Endothelial cell of umbilical vein (primary cell): ENCODE results near the gene CPNE8. TPM values are rescaled to one million over a fixed set of nuclear protein-coding genes. Genes with fewer than 3 reads are reported as not detected.

Experiments used
- BruUV-seq: library from RNA; stranded (reverse); fragments of 400-500 nt; replicated peaks from 2 replicates; lab custom pipeline; 2021; lab: Mats Ljungman, UMichigan
- CTCF ChIA-PET: fragments of 300-600, 350-600 bp; sonication (Branson Sonifier 250); formaldehyde crosslinking; loops from one replicate; lab custom pipeline; 2021; ENCODE audit warnings: antibody characterized with exemption, inconsistent platforms; lab: Charles Lee
- POLR2A ChIA-PET: fragments of 300-600, 350-600 bp; sonication (Branson Sonifier 250); formaldehyde crosslinking; loops from one replicate; lab custom pipeline; 2021; ENCODE audit warnings: antibody characterized with exemption, inconsistent platforms; lab: Charles Lee
- DNase-seq: peaks from one replicate; pipeline ENCODE4 v3.0.0-alpha.2; 2011; ENCODE audit warnings: low read depth, low spot score
- FAIRE-seq: peaks from 2 replicates; lab custom pipeline; 2011; peaks lifted over from hg19 to GRCh38; lab: Jason Lieb, UNC
- H2AFZ ChIP-seq: 2 replicates; pipeline ENCODE4 v1.6.0; 2012; ENCODE audit warnings: low read depth, low read length, control low read depth, inconsistent platforms
- H3K27ac ChIP-seq: 2 replicates; pipeline ENCODE4 v1.5.1; 2011; ENCODE audit warnings: low read depth, mild to moderate bottlenecking, control low read depth, low read length, moderate library complexity; ENCODE audit not compliant: insufficient read depth
- H3K27me3 ChIP-seq, 2 experiments: 2 replicates each; pipeline versions ENCODE4 v1.6.0 to v1.6.1; 2011; ENCODE audit warnings: low read length in 2 of 2, mixed read lengths in 1 of 2; ENCODE audit not compliant: control insufficient read depth in 2 of 2, insufficient read depth in 2 of 2
- H3K36me3 ChIP-seq, 2 experiments: 2 replicates in 1 of 2; 3 replicates in 1 of 2; pipeline ENCODE4 v1.5.1; 2011; ENCODE audit warnings: low read length in 2 of 2, mild to moderate bottlenecking in 1 of 2, moderate library complexity in 1 of 2; ENCODE audit not compliant: control insufficient read depth in 2 of 2, insufficient read depth in 2 of 2; ENCODE audit errors: extremely low read depth in 1 of 2
- H3K4me1 ChIP-seq: 3 replicates; pipeline ENCODE4 v1.5.1; 2011; ENCODE audit warnings: mild to moderate bottlenecking, low read length; ENCODE audit not compliant: control insufficient read depth, insufficient read depth; ENCODE audit errors: extremely low read depth
- H3K4me2 ChIP-seq: 2 replicates; pipeline ENCODE4 v1.6.1; 2011; ENCODE audit warnings: low read length, control low read depth, mixed read lengths; ENCODE audit not compliant: insufficient read depth
- H3K4me3 ChIP-seq, 3 experiments: fragments of 200-600 bp in 1 of 3; sonication (generic), shearing (Covaris generic) in 1 of 3; replicated peaks in 1 of 3; 2 replicates each; pipeline ENCODE4 v1.5.1; 2011 to 2016; ENCODE audit warnings: control low read depth in 3 of 3, low read length in 3 of 3, mild to moderate bottlenecking in 2 of 3, inconsistent platforms in 1 of 3, low read depth in 1 of 3, moderate library complexity in 1 of 3; ENCODE audit not compliant: insufficient read depth in 1 of 3
- H3K79me2 ChIP-seq: 2 replicates; pipeline ENCODE4 v1.6.0; 2012; ENCODE audit warnings: low read length, inconsistent platforms; ENCODE audit not compliant: control insufficient read depth, insufficient read depth
- H3K9ac ChIP-seq: replicated peaks from 2 replicates; pipeline ENCODE3; 2011; ENCODE audit warnings: low read length, control low read depth; ENCODE audit not compliant: insufficient read depth; ENCODE audit errors: extremely low read depth
- H3K9me1 ChIP-seq: replicated peaks from 3 replicates; pipeline ENCODE4 v1.6.0; 2011; ENCODE audit warnings: mild to moderate bottlenecking, low read length; ENCODE audit not compliant: control insufficient read depth, insufficient read depth; ENCODE audit errors: extremely low read depth
- H3K9me3 ChIP-seq: replicated peaks from 2 replicates; pipeline ENCODE4 v1.5.1; 2012; ENCODE audit warnings: low read length, inconsistent platforms; ENCODE audit not compliant: control insufficient read depth, insufficient read depth
- H4K20me1 ChIP-seq: replicated peaks from 2 replicates; pipeline ENCODE3; 2011; ENCODE audit warnings: mild to moderate bottlenecking, low read length; ENCODE audit not compliant: control insufficient read depth, insufficient read depth; ENCODE audit errors: extremely low read depth
- CTCF ChIP-seq, 2 donors: IDR thresholded peaks; 1 replicate in 1 of 2; 2 replicates in 1 of 2; pipeline ENCODE4 v1.5.1; 2011; ENCODE audit warnings: low read length in 2 of 2, mild to moderate bottlenecking in 2 of 2, moderate library complexity in 2 of 2, control low read depth in 1 of 2, inconsistent platforms in 1 of 2, low read depth in 1 of 2; ENCODE audit not compliant: insufficient read depth in 1 of 2; ENCODE audit errors: extremely low read depth in 1 of 2
- EZH2 ChIP-seq: IDR thresholded peaks from 2 replicates; pipeline ENCODE4 v1.6.1; 2012; ENCODE audit warnings: borderline replicate concordance, low read depth, mild to moderate bottlenecking, moderate library complexity, low read length, inconsistent platforms; ENCODE audit not compliant: severe bottlenecking
- FOS ChIP-seq: IDR thresholded peaks from 2 replicates; pipeline ENCODE4 v1.6.1; 2011; ENCODE audit warnings: mild to moderate bottlenecking, low read length, moderate library complexity, borderline replicate concordance; ENCODE audit not compliant: insufficient read depth
- GATA2 ChIP-seq: IDR thresholded peaks from 2 replicates; pipeline ENCODE4 v1.7.0; 2011; ENCODE audit warnings: low read depth, mild to moderate bottlenecking, moderate library complexity, mixed read lengths, low read length; ENCODE audit not compliant: insufficient read length, insufficient read depth
- JUN ChIP-seq: IDR thresholded peaks from 2 replicates; pipeline ENCODE4 v1.6.1; 2011; ENCODE audit warnings: borderline replicate concordance, low read depth; ENCODE audit not compliant: insufficient read length, insufficient read depth
- MAX ChIP-seq: IDR thresholded peaks from 2 replicates; pipeline ENCODE4 v1.6.1; 2011; ENCODE audit not compliant: insufficient read depth, insufficient read length
- MYC ChIP-seq: IDR thresholded peaks from one replicate; pipeline ENCODE4 v1.6.1; 2011; ENCODE audit warnings: mild to moderate bottlenecking, low read depth, low read length
- POLR2A ChIP-seq: IDR thresholded peaks from 2 replicates; pipeline ENCODE4 v1.6.1; 2012; ENCODE audit warnings: low read depth, mild to moderate bottlenecking, control low read depth, low read length
- POLR2AphosphoS5 ChIP-seq: IDR thresholded peaks from 2 replicates; pipeline ENCODE4 v1.6.1; 2012; ENCODE audit warnings: low read depth, mild to moderate bottlenecking, control low read depth, low read length, moderate library complexity; ENCODE audit not compliant: insufficient read depth
- dilution Hi-C: fragments of 300-500 bp; cut with MboI; formaldehyde crosslinking; loops from one replicate; pipeline ENCODE4 v1.15.0; 2019; ENCODE audit warnings: low sequenced_read_pairs; ENCODE audit not compliant: extremely low pct_ligation_motif_present
- intact Hi-C: fragments of 100-400 bp; cut with micrococcal nuclease; formaldehyde crosslinking; loops from one replicate; pipeline ENCODE4 v1.10.0; 2022
- polyA plus RNA-seq, 4 experiments: library from polyadenylated mRNA; depleted of rRNA in 3 of 4; stranded (reverse) in 3 of 4; unstranded in 1 of 4; fragments of >200 nt; gene quantifications; 2 replicates each; pipeline versions ENCODE4 v1.2.1 to v1.2.3, GENCODE V29; 2011 to 2012; ENCODE audit warnings: missing spikeins in 1 of 4
- total RNA-seq: library from RNA; stranded (reverse); gene quantifications from 2 replicates; pipeline ENCODE4 v1.2.3, GENCODE V29; 2021

The CPNE8 gene
- total and polyA plus RNA-seq, 2 donors (not counting 3 experiments of a cell fraction or from before 2014, with no cell fraction given): 4.4 to 13.7 TPM

DNA sequence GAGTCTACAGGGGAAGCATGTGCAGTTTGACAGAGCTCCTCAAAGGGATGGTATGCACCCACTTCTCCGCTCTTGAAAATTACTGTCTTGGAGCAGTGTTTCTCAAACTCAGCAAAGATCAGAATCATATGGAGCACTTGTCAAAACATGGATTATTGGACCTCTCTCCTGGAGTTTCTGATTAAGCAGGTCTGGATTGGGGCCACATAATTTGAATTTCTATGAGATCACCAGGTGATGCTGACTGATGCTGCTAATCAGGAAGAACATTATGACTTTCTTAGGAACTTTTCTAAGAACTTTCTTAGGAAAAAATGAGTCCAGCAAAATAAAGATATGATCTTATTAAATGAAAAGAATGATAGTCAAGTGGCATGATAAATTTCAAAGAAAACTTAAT, 144.3 kb downstream of the CPNE8 start:
- no peak overlapping the region for H3K27ac ChIP-seq
- TF ChIP-seq MAX: no peak
- TF ChIP-seq POLR2AphosphoS5: no peak
- TF ChIP-seq CTCF (IDR thresholded peaks at IDR 0.05; ENCODE audit: extremely low read depth in 1 of 2, insufficient read depth in 1 of 2, low read depth in 1 of 2, low read length in 2 of 2): no peak
- no peak for TF ChIP-seq FOS
- TF ChIP-seq MYC: no peak
- no peak for TF ChIP-seq EZH2
- TF ChIP-seq GATA2: no peak
- TF ChIP-seq JUN: no peak
- TF ChIP-seq POLR2A: no peak
- H3K4me1 ChIP-seq: no peaks in the 10 kb centered on the region
- H2AFZ ChIP-seq: no peak overlapping the region
- ChIA-PET POLR2A (no interaction called here), CTCF (interaction anchor here (1.2 kb wide), 1 partner anchor 11 kb away, joined by 3 read pairs; no protein-coding TSS in a partner anchor)
- dilution Hi-C loops (no loop called here), intact Hi-C loops (no loop called here)
- no peaks in the 10 kb centered on the region for H3K9me3 ChIP-seq
- no peaks in the 10 kb centered on the region for H3K27me3 ChIP-seq
- peaks cover 3% of the 10 kb centered on the region for H3K9me1 ChIP-seq
- BruUV-seq: no TSS peak
- no peaks in the 10 kb centered on the region for H4K20me1 ChIP-seq
- FAIRE-seq (no peak), DNase-seq (no peak)
- no peak overlapping the region for H3K9ac ChIP-seq
- H3K4me2 ChIP-seq: no peak overlapping the region
- no peaks in the 10 kb centered on the region for H3K79me2 ChIP-seq
- H3K36me3 ChIP-seq: no peaks in the 10 kb centered on the region
- H3K4me3 ChIP-seq: no peak overlapping the region
